HG02870 (cell line): ENCODE data around the gene ANKRD33B.

Experiments
- ATAC-seq: cut with Tn5 transposase; IDR thresholded peaks from one replicate; pipeline ENCODE4 v1.9.1; 2021; ENCODE audit warnings: mild to moderate bottlenecking, moderate library complexity; ENCODE audit not compliant: unreplicated experiment

Gene ANKRD33B

DNA sequence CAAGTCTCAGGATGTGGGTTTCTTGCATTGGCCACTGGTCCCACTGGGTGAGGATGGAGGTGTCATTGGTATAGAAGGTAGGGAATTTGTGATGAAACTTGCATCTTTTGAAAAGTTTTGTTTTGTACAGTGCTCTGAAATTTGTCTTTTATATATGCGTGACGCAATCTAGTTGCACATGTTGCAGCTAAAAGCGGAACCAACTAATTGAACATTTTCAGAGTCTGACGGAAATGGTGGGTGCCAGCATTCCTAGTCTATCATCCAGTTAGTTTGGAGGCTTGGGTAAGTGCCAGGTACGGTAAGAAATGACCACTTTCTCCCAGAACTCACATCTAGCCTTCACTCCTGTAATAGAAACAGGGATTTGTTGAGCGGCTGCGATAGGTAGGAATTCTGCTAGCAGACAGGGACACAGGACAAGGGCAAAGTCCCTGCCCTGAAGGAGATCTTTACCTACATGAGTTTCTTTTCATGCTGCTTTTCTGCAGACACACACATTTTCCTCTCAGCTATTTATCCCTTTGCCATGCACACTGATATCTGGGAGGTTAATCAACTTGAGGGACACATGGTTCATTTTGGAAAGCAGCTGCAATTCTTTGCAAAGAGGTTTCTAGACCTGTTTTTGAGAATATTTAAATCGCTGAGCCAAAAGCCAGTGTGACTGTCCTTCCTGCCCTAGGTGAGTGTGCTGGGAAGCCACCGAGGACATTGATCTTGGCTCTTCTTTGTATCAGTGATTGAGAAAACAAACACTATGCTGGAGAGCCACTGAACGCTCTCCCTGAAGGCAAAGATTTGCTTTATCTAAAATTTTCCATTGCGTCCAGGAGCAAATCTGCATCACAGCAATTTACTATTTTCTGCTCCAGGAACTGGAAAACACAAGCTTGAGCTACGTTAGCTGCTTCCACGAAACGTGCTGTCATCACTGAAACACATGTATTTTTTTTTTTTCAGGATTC is 107.5 kb downstream of the ANKRD33B start:
- no peak for ATAC-seq

DNA sequence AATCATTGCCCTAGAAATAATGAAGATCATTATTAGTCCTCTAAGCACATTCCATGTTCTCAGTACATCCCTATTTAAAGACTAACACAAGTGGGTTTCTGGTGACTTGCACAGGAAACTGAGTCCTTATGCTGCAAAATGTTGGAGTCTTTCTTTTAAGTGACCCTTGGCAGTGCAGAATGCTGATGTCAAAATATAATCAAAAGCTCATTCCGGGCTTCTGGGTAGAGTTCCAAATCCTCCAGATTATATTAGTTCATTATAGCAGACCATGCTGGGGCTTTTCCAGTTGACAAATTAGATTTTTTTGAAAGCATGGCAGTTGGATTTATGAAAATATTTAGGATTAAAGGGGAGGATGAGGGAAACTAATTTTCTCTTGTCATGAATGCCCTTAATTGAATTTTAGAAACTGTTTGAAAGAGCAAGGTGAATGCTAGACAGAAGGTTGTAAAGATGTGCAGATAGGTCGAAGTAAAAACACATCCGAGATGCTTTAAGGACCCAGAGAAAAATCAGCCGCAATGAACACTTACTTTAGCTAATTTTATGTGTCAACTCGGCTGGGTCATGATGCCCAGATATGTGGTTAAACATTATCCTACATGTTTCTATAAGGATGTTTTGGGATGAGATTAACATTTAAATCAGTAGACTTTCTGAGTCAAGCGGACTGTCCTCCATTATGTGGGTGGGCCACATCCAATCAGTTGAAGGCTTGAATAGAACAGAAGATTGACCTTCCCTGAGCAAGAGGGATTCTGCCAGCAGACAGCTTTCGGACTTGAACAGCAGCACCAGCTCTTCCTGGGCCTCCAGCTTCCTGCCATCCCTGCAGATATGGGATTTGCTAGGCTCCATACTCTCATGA is 108.5 kb downstream of the ANKRD33B start:
- ATAC-seq, result no peak

DNA sequence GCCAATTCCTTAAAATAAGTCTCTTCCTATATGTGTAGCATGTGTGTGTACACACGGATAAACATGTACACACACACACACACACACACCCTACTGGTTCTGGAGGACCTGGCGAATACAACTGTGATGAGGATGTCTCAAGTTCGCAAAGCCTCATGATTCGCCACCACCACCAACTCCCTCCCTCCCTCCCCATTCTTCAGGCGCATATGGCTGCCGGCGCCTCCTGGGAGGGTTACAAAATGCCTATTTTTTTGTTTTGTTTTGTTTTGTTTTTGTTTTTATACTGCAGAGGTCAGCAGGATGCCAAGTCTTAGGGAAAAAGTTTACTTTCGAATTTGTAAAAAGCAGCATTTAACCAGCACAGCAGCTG is 109.1 kb downstream of the ANKRD33B start:
- no peak for ATAC-seq

GRCh38 chr5:10673407-10673806 is 109.5 kb downstream of the ANKRD33B start:
- no peak for ATAC-seq

- no peak for ATAC-seq
Measured at GRCh38 chr5:10674096-10674495, 110.2 kb downstream of the ANKRD33B start.

DNA sequence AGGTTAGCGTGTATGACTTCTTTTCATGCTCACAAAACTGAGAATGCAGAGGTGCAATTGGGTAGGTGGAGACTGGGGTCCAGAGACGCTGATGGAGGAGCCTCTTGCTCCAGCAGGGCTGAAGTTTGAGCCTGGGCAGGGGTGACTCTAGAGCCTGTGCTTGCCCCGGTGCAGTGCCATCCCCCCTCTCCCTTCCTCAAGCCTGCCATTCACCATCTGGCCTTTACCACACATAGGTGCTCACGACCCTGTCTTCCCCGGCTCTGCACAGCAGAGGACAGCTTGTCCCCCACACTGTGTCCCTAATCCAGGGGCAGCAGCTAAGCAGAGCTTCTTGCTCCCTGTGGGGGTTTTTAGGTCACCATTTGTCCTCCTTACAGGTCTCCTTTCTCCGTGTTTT is 110.7 kb downstream of the ANKRD33B start:
- ATAC-seq, result no peak

GRCh38 chr5:10675177-10675700 is 111.4 kb downstream of the ANKRD33B start:
- ATAC-seq, result no peak

- ATAC-seq, result no peak
Measured at GRCh38 chr5:10676224-10676623, 112.4 kb downstream of the ANKRD33B start.

GRCh38 chr5:10676946-10677345 is 113.1 kb downstream of the ANKRD33B start:
- no peak for ATAC-seq

DNA sequence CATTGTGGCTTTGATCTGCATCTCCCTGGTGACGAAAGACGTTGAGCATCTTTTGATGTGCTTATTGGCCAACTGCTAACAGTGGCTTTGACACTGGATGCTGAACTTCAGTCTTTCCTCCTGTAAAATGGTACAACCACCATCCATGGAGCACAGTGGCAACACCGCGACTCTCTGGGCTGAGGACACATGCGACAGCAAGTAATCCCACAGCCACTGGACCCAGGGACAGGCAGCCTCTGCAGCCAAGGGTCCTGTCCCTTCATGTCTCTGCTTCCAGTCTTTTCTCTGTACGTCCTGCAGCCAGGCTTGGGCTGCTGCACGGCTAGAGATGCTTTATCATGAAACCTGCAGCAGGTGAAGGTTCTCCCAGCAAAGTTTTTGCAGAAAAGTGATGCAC is 113.7 kb downstream of the ANKRD33B start:
- ATAC-seq, result no peak

DNA sequence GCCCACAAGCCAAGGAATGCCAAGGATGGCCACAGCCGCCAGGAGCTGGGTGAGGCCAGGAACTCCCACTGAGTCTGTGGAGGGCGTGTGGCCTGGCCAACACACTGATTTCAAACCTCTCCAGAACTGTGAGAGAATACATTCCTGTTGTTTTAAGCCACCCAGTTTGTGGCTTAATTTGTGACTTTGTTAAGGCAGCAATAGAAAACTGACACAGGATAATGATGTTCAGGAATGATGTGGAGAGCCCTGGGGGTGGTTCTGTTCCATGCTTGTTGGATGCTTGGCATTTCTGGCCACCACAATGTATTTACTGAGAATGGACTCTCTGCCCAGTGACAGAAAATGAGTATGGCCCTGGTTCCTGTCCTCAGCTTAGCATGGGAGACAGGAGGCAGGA is 114.4 kb downstream of the ANKRD33B start:
- ATAC-seq, result no peak

DNA sequence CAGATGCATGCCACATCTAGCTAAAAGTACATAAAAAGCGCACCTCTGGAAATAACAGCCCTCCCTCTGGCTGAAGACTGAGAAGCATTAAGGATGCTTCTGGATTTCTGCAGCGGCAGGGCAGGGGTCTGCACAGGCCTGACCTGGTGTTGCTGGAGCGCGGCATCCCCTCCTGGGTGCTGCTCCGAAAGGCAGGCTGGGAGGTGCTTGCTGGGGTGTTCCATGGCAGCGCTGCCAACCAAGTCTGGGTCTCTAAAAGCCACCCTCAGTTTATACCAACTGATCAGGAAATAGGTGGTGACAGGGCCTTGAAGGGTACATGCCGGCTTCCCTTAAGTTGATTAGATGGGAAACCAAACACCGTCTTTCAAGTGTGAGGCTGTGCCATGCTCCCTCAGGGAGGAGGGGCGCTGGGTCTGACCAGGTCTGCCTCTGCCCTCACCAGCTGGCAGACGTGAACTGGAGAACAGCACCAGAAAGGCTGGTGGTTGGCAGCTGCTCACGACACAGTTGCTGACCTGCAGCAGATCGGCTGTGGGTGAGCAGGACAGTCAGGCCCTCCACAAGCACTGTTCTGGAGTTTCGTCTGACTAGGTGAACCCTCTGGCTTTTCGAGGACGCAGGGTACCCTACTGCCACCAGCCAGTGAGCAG is 115.6 kb downstream of the ANKRD33B start:
- ATAC-seq, result no peak

DNA sequence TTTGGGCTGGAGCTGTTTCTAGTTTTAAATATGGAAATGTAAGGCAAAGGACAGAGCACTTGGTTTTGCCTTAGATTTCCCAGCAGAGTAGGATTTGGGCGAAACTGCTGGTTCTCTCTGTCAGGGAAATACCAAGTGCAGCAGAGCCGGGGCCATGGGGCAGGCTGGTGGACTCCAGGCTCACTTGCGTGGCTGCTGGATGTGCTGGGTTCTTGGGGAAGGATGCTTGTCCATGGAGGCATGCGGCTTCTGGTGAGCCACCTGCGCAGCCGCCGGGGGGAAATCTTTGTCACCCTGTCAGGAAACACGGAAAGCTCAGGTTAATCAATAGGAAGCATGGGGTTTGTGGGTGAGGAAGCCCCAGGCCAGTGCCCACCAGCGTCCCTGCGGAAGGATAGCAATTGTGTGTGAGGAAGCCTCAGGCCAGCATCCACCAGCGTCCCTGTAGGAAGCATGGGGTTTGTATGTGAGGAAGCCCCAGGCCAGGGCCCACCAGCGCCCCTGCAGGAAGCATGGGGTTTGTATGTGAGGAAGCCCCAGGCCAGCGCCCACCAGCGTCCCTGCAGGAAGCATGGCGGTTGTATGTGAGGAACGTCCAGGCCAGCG is 117.1 kb downstream of the ANKRD33B start:
- no peak for ATAC-seq

GRCh38 chr5:10681731-10682679 is 118.1 kb downstream of the ANKRD33B start:
- ATAC-seq, result no peak

DNA sequence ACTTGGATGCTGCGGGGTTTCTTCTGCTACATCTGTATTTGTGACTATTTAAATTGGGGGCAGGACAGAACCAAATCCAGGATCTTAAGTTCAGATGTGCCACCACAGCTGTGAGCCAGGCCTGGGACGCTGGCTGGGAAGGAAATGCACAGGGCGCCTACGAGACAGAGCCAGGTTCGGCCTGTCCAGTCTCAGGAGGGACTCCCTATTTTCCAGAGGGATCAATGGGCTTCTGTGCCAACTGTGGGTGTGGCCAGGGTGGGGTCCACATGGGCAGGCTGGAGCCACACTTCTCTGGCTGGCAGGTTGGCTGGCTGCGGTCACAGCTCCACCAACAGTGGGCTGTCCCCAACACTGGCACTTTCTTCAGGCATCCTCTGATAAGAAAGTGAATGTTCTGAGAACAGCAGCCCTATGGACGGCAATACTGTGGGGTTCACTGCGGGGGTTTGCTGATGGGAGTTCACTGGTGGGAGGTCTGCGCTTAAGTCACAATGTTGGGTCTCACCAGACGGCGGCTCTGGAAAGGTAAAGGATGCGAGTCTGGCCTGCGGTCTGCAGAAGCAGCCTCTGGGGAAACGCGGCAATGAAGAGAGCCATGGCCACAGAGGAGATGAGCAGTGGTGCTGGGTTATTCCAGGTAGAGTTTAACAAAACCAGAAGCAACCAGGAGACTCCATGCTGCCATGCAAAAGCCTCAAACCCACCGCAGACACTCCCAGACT is 119.1 kb downstream of the ANKRD33B start:
- ATAC-seq, result no peak

- peak; percentile 65 for ATAC-seq
Measured at GRCh38 chr5:10684303-10685086, 120.6 kb downstream of the ANKRD33B start.

DNA sequence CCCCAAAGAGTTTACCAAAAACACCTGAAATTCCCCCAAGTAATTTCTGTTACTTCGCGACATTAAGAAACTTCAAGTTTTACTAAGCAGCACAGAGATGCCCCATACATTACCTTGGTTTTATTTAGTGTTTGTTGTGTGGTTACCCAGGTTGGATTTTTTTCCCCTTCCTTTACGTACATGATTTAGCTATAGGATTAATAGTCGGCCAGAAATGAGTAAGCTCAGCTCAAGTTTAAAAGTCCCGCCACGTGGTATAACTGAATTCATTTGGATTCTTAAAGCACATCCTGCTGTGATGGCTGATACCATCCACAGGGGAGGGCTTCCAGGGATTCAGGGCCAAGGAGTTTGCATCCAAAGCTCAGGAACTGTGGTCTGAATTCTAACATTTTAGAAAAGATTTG is 121.2 kb downstream of the ANKRD33B start:
- peak; percentile 84 for ATAC-seq

- no peak for ATAC-seq
Measured at GRCh38 chr5:10686890-10687289, 123.0 kb downstream of the ANKRD33B start.
